ENCODE results near the gene PHEX.

The PHEX gene

DNA sequence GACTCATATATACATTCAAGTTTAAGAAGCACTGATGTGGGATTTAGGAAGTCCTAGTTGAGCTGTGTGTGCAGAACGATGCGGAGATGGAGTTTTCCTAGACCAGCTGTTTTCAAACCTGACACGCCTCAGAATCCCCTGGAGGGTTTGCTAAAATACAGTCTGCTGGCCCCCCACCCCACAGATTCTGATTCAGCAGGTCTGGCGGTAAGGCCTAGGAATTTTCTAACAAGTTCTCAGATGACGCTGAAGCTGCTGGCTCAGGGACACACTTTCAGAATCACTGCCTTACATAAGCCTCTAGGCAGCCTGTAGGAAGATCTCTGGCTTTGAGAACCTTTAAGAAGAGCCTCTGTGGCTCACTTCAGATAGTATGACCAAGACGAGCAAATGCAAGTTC is 73.1 kb downstream of the PHEX start:
- no peak overlapping the region for H3K27ac Mint-ChIP-seq
- H3K36me3 Mint-ChIP-seq (ENCODE audit: low read depth) = peaks cover 3% of the 10 kb centered on the region
- no peak for DNase-seq
- peaks cover 3% of the 10 kb centered on the region for H3K9me3 Mint-ChIP-seq
- H3K4me3 Mint-ChIP-seq = no peak overlapping the region
- peaks cover 8% of the 10 kb centered on the region for H3K4me1 Mint-ChIP-seq (ENCODE audit: low read depth)
- H3K27me3 Mint-ChIP-seq = peaks cover 39% of the 10 kb centered on the region

DNA sequence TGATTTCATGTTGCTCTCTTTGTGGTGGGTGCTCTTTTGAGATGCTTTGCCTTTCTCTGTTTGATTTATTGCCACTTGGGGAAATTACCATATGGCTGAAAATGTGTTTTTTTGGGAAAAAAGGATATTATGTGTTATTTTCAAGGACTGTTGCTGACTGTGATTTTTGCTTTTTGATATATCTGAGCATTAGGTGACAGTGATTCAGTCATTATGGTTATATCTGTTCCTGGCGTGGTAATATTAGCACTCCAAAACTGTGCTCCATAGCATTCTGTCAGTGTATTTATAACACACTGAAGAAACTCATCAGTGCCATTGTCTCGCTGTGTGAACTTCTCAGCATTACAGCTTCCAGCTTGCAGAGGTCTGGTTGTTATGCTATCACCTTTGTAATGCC is 73.8 kb downstream of the PHEX start:
- Mint-ChIP-seq H3K9me3 (peaks cover 3% of the 10 kb centered on the region), H3K27ac (no peak overlapping the region), H3K27me3 (peaks cover 36% of the 10 kb centered on the region), H3K4me1 (ENCODE audit: low read depth) (peaks cover 11% of the 10 kb centered on the region), H3K36me3 (ENCODE audit: low read depth) (peaks cover 3% of the 10 kb centered on the region), H3K4me3 (no peak overlapping the region)
- no peak for DNase-seq

DNA sequence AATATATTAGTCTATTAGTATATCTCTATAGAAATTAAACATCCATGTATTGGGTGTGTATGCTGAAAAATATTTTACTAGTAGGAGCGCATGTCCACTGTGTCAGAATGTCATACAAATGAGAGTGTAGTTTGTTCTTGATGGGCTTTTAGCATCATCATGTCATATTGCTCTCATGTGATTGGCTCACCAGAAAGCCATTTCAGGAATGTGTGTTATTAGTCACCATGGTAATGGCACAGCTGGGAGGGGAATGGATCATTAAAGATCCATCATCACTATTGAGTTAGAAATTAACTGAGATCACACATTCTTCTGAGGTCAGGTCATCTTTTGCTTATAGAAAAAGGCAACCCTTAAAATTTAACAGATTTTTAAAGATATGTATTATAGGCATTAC is 77.3 kb downstream of the PHEX start:
- peaks cover 9% of the 10 kb centered on the region for H3K4me1 Mint-ChIP-seq (ENCODE audit: low read depth)
- H3K9me3 Mint-ChIP-seq = no peaks in the 10 kb centered on the region
- no peaks in the 10 kb centered on the region for H3K36me3 Mint-ChIP-seq (ENCODE audit: low read depth)
- H3K27ac Mint-ChIP-seq = no peak overlapping the region
- no peak for DNase-seq
- peaks cover 26% of the 10 kb centered on the region for H3K27me3 Mint-ChIP-seq
- no peak overlapping the region for H3K4me3 Mint-ChIP-seq

DNA sequence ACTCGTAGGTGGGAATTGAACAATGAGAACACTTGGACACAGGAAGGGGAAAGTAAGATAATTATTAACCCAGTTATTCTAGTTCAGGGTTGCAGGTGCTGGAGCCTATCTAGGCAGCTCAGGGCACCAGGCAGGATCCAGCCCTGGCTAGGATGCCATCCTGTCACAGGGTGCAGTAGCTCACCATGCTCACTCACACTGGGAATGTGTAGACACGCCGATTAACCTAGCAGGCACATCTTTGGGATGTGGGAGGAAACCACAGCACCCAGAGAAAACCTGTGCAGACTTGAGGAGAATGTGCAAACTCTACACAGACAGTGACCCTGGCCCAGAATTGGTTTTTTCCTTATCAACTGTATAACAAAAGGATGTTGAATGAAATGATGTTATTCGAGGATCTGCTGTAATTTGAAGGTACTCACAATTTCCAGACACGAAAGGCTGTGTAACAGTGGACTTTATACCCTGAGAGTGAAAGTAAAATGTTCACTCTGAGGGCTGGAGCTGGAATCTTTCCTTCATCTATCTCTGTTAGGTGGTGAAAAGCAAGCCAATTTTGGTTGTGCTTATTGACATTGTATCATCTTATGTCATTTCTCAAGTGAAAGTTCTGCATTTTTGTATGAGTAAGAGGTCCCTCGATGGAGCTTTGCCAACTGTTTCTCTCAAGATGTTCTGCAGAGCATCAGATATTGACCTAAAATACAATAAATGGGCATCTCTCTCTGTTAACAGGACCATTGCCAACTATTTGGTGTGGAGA is 78.8 kb downstream of the PHEX start:
- no peaks in the 10 kb centered on the region for H3K9me3 Mint-ChIP-seq
- H3K36me3 Mint-ChIP-seq (ENCODE audit: low read depth) = no peaks in the 10 kb centered on the region
- no peak overlapping the region for H3K4me3 Mint-ChIP-seq
- no peak overlapping the region for H3K27ac Mint-ChIP-seq
- no peak for DNase-seq
- peaks cover 7% of the 10 kb centered on the region for H3K4me1 Mint-ChIP-seq (ENCODE audit: low read depth)
- H3K27me3 Mint-ChIP-seq = peaks cover 28% of the 10 kb centered on the region

DNA sequence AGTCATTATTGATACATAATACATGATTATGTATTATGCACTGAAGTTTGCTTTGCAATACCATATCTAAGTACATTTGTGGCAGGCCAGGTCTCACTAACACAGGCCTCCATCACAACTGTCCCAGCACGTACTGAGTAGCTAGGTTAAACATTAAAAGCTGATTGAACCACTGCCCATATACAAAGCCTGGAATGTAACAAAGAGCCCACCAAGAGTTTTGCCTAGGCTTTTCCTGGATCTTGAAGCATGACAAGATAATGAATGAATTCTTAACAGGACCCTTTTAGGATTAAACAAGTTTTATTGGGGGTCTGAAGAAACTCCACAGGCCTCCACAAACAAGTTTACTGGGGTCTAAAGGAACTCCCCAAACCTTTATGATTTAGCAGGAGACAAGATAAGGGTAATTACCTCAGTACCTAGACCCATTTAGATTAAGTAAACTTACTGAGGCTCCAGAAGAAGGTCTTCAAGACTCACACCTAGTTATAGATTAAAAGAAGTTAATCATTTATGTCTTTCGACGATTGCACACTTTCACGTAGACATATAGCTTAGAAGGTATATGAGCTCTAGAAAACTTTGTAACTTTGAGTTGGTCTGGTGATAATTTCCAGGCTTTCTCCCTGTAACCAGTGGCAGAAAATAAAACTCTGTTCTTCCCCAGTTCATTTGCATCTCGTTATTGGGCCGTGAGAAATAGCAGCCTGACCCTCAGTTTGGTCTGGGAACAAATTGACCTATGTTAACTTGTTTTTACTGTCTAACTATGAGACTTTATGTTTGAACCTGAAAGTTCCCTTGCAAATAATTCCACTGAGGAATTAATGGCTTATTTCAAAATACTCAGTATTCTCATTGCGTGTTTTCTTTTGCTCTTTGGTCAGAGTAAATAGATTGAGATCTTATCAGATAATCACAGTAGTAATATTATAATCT is 84.8 kb downstream of the PHEX start:
- Mint-ChIP-seq H3K27ac (no peak overlapping the region), H3K4me3 (no peak overlapping the region), H3K36me3 (ENCODE audit: low read depth) (no peaks in the 10 kb centered on the region), H3K9me3 (no peaks in the 10 kb centered on the region), H3K4me1 (ENCODE audit: low read depth) (peaks cover 4% of the 10 kb centered on the region), H3K27me3 (peaks cover 29% of the 10 kb centered on the region)
- DNase-seq = no peak

DNA sequence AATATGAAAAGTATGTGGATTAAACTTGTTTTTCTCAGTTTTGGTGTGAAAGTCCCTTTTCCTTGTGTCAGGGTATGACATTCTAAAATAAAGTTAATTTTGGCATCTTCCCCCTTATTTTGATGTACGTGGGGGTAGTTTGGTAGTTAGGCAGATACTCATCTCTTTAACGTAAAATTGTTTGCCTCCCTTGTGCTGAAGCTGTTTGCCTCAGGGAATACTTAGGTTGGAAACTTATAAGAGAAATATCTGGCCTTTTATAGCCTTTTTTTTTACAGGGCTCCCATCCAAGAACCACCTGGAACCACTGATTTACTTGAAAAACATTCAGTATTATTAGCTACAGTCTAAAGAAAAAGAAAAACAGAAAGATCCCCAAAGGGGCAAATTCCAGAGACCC is 85.5 kb downstream of the PHEX start:
- H3K4me3 Mint-ChIP-seq = no peak overlapping the region
- DNase-seq = no peak
- peaks cover 27% of the 10 kb centered on the region for H3K27me3 Mint-ChIP-seq
- H3K36me3 Mint-ChIP-seq (ENCODE audit: low read depth) = no peaks in the 10 kb centered on the region
- peaks cover 4% of the 10 kb centered on the region for H3K4me1 Mint-ChIP-seq (ENCODE audit: low read depth)
- no peaks in the 10 kb centered on the region for H3K9me3 Mint-ChIP-seq
- no peak overlapping the region for H3K27ac Mint-ChIP-seq

DNA sequence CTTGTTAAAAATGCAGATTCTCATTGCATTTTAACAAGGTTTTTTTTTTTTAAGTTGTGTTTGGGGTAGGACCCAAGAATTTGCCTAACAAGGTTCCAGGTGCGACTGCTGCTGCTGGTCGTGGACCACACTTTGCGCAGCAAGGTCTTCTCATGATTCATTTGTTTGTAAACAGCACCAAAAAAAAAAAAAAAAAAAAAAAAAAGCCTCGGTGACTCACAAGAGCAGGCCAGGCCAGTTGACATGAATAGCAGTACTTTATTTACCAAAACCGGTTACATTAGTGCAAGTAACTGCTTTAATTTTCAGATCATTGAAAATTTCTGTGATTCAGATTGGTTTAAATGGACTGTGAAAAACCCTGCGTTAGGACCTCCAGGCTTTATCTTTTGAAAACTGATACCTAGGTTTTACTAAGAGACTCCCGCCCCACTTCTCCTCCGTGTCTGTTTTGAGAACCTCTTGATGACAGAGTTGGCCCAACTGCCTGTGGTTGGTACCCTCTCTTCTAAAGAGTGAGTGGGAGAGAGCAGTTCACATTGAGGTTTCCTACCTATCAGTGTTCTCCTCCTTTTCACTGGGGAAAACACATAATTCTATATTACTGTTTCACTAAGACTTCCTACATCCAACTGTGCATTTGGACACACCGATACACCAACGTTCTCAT is 86.2 kb downstream of the PHEX start:
- H3K36me3 Mint-ChIP-seq (ENCODE audit: low read depth) = no peaks in the 10 kb centered on the region
- peaks cover 30% of the 10 kb centered on the region for H3K27me3 Mint-ChIP-seq
- no peak overlapping the region for H3K4me3 Mint-ChIP-seq
- no peak overlapping the region for H3K27ac Mint-ChIP-seq
- DNase-seq = no peak
- H3K9me3 Mint-ChIP-seq = no peaks in the 10 kb centered on the region
- peaks cover 4% of the 10 kb centered on the region for H3K4me1 Mint-ChIP-seq (ENCODE audit: low read depth)

DNA sequence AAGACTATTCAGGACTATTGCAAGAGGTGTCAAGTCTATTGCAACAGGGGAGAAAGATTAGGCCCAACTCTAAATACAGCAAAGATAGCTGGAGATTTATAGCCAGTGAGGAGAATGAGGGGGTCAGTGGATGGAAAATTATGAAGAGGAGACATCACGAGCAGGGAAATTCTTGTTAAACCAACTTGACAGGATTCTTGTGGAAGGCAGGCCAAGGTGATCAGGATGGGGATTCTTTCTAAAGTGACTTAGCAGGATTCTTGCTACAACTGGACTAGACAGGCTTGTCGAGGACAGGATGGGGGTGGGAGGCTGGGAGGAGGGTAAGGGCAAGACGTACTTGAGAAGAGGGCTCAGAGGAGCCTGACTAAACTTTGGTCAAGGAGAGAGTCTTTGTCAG is 89.0 kb downstream of the PHEX start:
- no peak for DNase-seq
- Mint-ChIP-seq H3K4me1 (ENCODE audit: low read depth) (peaks cover 4% of the 10 kb centered on the region), H3K9me3 (no peaks in the 10 kb centered on the region), H3K4me3 (no peak overlapping the region), H3K27ac (no peak overlapping the region), H3K27me3 (peaks cover 19% of the 10 kb centered on the region), H3K36me3 (ENCODE audit: low read depth) (no peaks in the 10 kb centered on the region)

DNA sequence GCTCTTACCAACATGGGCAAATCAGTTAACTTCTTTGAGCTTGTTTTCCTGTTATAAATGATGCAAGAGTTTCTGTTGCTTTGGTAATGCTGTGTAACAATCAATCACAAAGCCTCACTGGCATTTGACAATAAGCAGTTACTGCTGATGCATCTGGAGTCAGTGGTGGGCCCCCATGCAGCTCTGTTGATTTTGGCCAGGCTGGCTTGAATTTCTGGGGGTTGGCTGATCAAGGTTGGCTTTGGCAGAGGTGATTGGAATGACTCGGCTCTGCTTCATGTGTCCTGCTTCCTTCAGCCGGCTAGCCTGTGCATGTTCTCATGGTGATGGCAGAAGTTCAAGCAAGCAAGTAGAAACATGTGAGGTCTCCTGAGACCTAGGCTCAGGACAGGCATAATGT is 90.4 kb downstream of the PHEX start:
- Mint-ChIP-seq H3K27ac (no peak overlapping the region), H3K4me3 (no peak overlapping the region), H3K4me1 (ENCODE audit: low read depth) (peaks cover 6% of the 10 kb centered on the region), H3K27me3 (peaks cover 19% of the 10 kb centered on the region), H3K36me3 (ENCODE audit: low read depth) (no peaks in the 10 kb centered on the region), H3K9me3 (no peaks in the 10 kb centered on the region)
- DNase-seq = no peak

DNA sequence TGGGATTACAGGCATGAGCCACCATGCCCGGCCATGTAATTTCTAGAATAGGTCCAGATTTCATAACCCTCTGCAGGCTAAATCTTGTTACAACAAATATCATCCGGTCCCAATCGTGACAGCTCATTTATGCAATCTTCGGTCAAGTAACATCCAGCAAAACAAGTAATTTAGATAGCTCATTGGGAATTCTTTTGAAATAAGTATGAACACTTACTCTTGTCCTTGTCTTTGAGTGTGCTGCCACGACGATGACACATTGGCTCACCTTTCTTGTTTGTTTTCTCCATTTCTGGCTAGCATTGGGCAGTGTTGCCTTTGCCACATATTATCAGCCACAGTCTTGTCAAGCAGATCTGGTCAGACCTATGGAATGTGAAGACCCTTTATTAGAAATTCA is 92.0 kb downstream of the PHEX start:
- no peak for DNase-seq
- H3K9me3 Mint-ChIP-seq = no peaks in the 10 kb centered on the region
- H3K4me3 Mint-ChIP-seq = no peak overlapping the region
- no peak overlapping the region for H3K27ac Mint-ChIP-seq
- peaks cover 23% of the 10 kb centered on the region for H3K27me3 Mint-ChIP-seq
- H3K4me1 Mint-ChIP-seq (ENCODE audit: low read depth) = peaks cover 2% of the 10 kb centered on the region
- H3K36me3 Mint-ChIP-seq (ENCODE audit: low read depth) = no peaks in the 10 kb centered on the region

DNA sequence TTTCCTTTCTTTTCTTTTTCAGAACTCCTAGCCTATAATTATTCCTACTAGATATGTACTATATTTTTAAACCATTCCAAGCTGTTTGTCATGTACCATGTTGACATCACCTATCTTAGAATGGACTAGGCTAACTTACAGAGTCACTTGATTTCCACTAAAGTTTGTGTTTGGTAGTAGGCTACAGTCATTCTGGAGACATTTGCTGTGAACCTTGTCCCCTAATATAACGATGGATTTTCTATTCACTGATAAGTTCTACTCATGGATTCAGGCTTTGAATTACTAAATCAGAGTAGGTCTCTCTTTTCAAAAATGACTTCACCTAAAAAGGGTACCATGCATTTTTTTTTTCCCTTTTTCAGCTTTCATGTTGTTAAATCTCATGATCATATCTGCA is 93.4 kb downstream of the PHEX start:
- peaks cover 2% of the 10 kb centered on the region for H3K4me1 Mint-ChIP-seq (ENCODE audit: low read depth)
- H3K27me3 Mint-ChIP-seq = peaks cover 32% of the 10 kb centered on the region
- no peak overlapping the region for H3K4me3 Mint-ChIP-seq
- no peak for DNase-seq
- no peaks in the 10 kb centered on the region for H3K36me3 Mint-ChIP-seq (ENCODE audit: low read depth)
- no peak overlapping the region for H3K27ac Mint-ChIP-seq
- H3K9me3 Mint-ChIP-seq = no peaks in the 10 kb centered on the region

DNA sequence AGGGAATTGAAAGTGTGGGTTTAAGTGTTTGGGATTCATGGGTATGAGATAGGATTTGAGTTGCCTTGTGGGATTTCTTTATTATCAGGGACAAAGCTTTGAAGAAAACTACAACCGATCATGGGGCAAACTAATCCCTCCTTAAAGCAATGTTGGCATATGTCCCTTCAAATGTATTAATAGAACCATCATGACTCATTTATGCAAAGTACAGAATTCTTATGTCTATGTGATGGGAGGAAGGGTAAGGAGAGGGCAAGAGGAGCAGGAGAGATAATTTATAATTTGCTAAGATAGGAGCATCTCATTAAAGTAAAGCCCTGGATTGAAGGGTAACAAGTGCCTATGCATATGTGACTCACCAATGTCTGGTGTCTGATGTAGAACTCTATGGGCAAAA is 94.2 kb downstream of the PHEX start:
- Mint-ChIP-seq H3K9me3 (no peaks in the 10 kb centered on the region), H3K36me3 (ENCODE audit: low read depth) (no peaks in the 10 kb centered on the region), H3K27me3 (peaks cover 38% of the 10 kb centered on the region), H3K4me1 (ENCODE audit: low read depth) (peaks cover 2% of the 10 kb centered on the region), H3K27ac (no peak overlapping the region), H3K4me3 (no peak overlapping the region)
- no peak for DNase-seq

DNA sequence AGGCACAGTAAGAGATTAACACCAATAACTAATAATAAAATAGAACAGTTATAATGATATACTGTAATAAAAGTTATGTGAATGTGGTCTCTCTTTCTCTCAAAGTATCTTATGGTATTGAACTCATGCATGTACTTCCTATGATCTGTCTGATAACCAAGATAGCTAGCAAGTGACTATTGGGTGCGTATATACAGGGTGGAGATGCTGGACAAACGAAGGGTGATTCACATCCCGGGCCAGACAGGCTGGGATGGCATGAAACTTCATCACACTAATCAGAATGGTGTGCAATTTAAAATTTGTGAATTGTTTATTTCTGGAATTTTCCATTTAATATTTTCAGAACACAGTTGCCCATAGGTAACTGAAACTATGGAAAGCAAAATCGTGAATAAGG is 96.8 kb downstream of the PHEX start:
- no peaks in the 10 kb centered on the region for H3K9me3 Mint-ChIP-seq
- peaks cover 2% of the 10 kb centered on the region for H3K4me1 Mint-ChIP-seq (ENCODE audit: low read depth)
- H3K4me3 Mint-ChIP-seq = no peak overlapping the region
- H3K27me3 Mint-ChIP-seq = peaks cover 40% of the 10 kb centered on the region
- H3K36me3 Mint-ChIP-seq (ENCODE audit: low read depth) = no peaks in the 10 kb centered on the region
- H3K27ac Mint-ChIP-seq = no peak overlapping the region
- DNase-seq = no peak

DNA sequence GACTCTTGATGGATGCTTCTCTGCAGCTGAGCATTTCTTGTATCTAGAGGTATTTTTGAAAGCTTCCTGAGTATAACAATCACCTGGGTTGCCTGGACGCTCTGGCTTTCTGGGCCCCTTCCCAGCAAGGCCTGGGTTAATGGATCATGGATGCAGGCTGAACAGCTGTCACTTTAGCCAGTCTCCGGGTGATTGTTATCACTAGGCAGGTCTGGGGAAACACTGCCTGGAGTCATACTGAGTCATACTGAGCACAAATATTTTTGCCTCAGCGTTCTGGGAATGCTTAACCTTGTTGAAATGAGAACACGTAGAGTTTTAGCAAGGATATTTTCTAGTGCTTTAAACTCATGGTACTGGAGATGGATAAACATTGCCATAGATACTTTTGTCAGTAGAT is 102.6 kb downstream of the PHEX start:
- Mint-ChIP-seq H3K27ac (no peak overlapping the region), H3K9me3 (no peaks in the 10 kb centered on the region), H3K4me1 (ENCODE audit: low read depth) (peaks cover 21% of the 10 kb centered on the region), H3K36me3 (ENCODE audit: low read depth) (no peaks in the 10 kb centered on the region), H3K27me3 (peaks cover 41% of the 10 kb centered on the region), H3K4me3 (no peak overlapping the region)
- no peak for DNase-seq

All from activated T-cell treated with anti-CD3 and anti-CD28 coated beads, Interleukin-2, amount 50 U/mL, for 24 hours (primary cell).